Hypothalamus (tissue), 51 donors: ENCODE results near the gene ATRNL1.
"Not testable (repeated sequence)": the region's sequence is repeated elsewhere in the genome, so short reads cannot be mapped to it uniquely, and the experiment has no call there.

Source experiments
- DNase-seq, 51 donors: peaks; one replicate each; lab custom pipeline; 2025; lab: John Stamatoyannopoulos, UW

The ATRNL1 gene

DNA sequence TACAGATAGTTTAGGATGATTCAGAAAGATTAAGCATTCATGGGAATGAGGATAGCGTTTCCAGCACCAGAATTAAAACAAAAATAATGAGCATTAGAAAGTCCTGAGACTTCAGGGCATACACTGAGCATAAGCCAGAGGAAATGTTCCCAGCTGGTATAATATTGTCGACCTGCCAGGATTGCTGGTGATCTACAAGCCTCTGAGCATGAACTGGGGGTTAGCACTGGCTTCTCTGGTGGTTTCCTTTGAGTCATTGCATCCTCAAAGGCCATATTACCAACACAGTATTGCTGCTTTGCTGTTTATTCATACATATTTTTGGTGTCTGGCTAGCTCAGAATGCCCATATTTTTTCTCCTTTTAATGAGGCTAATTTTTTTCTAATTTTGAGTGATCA, 10.7 kb upstream of the ATRNL1 start:
- no peak for DNase-seq

- DNase-seq, result no peak
Observed at GRCh38 chr10:115084277-115084850, 8.8 kb upstream of the ATRNL1 start.

DNA sequence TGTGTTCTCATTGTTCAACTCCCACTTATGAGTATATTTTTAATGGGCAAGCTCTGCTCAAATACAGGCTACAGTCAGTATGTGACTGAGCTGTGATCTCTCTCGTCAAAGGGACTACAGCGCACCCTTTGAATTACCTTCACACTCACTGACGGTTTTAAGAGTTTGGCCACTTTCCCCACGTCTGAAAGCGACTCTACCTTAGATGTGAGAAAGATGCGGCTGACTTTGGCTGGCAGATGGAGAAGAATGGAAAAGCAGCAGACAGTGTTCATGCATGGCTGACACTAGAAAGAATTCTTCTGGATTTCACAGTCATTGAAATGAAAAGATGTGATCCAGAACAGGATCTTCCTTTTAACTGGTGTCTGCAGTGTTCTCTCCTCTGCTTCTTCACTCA, 2.0 kb upstream of the ATRNL1 start:
- DNase-seq, result no peak

- peak in 1 of 51 donors; percentile 57 for DNase-seq
Observed at GRCh38 chr10:115092258-115092554, 959 bp upstream of the ATRNL1 start.

GRCh38 chr10:115092555-115093285, 445 bp upstream of the ATRNL1 start:
- peak in 30 of 51 donors; percentile 5 to 73 (median 40) for DNase-seq

GRCh38 chr10:115093776-115094408, 727 bp downstream of the ATRNL1 start:
- DNase-seq, result peak in 12 of 51 donors; percentile 4 to 53 (median 13)

DNA sequence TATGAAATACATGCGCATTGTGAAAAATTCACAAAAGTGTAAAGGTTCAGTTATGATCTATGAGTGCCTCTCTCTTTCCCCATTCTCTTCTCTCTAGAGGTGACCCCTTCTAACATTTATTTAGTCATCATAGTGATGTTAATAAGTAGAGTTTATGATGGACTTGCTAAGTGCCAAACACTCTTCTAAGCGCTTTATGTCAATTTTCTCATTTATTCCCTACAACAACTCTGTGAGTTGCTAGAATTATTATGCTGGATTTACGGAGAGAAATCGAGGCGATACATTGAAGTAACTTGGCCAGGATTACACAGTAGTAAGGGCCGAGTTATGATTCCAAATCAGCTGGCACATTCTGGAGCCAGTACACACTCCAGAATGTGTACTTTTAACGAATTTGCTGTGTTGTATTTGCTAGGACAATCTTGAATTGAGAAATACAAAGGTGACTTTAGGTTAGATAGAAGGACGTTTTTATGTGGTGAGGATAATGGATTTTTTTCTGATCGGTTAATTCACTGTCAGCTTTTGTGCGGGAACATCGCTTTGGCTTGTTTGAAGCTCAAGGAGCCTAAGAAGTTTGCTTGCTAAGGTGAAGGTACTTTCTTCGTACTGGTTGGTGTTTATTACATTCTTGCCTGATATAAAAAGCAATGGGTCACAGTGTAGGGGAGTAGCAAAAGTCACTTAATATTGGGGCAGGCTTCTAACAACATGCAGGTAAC, 1.4 kb downstream of the ATRNL1 start:
- DNase-seq, result no peak

DNA sequence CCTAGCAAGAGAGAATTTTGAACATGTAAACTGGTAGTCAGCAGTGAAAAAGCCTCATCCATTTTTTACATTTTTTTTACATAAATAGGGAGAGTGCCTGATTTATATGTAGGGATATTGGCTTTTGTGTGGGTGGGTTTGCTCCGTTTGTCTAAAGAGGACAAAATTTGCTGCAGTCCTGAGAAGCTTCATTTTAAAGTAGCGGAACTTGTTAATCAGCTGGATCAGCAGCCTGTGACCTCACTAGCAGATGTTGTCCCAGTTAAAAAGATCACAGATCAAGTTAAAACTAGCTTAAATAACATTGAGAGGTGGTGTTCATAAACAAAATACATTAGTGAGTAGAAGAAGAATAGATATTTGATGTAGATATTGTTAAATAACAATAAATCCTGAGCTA, 2.6 kb downstream of the ATRNL1 start:
- no peak for DNase-seq

DNA sequence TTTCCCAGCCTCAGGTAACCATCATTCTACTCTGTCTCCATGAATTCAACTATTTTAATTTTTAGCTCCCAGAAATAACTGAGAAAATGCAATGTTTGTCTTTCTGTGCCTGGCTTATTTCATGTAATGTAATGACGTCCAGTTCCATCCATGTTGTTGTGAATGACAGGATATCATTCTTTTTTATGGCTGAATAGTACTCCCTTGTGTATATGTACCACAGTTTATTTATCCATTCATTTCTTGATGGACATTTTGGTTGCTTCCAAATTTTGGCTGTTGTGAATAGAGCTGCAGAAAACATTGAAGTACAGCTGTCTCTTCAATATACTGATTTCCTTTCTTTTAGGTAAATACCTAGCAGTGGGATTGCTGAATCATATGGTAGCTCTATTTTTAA, 10.5 kb downstream of the ATRNL1 start:
- no peak for DNase-seq

DNA sequence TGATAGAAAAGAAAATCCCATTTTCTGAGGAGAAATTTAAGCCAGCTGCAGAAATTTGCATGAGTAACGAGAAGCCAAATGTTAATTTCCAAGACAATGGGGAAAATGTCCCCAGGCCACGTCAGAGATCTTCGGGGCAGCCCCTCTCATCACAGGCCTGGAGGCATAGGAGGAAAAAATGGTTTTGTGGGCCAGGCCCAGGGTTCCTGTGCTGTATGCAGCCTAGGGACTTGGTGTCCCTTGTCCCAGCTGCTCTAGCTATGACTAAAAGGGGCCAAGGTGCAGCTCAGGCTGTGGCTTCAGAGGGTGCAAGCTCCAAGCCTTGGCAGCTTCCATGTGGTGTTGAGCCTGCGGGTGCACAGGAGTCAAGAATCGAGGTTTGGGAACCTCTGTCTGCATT, 12.2 kb downstream of the ATRNL1 start:
- not testable (repeated sequence) for DNase-seq

DNA sequence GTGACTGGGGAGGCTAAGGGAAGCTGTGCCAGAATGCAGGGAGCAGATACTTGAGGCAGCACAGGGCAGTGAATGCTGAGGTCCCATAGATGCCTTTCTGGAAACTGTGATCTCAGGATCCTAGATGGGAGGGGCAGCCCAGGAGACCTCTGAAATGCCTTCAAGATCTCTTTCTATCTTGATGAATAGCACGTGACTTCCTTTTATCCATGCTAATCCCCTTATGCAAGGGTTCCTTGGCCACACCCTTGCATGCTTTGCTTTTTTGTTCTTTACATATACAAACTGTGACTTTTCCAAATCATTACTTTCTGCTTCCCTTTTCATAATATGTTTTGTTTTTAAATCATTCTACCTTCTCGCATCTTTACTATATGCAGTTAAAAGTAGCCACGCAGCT, 14.7 kb downstream of the ATRNL1 start:
- DNase-seq, result no peak

DNA sequence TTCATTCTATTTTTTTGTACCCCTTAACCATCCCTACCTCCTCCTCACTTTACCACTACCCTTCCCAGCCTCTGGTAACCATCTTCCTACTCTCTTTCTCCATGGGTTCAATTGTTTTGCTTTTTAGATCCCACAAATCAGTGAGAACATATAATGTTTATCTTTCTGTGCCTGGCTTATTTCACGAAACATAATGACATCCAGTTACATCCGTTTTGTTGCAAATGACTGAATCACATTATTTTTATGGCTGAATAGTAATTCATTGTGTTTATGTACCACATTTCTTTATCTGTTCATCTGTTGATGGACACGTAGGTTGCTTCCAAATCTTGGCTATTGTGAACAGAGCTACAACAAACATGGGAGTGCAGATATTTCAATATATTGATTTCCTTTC, 24.1 kb downstream of the ATRNL1 start:
- DNase-seq, result no peak

GRCh38 chr10:115118346-115118745, 25.2 kb downstream of the ATRNL1 start:
- no peak for DNase-seq

GRCh38 chr10:115125505-115125904, 32.3 kb downstream of the ATRNL1 start:
- no peak for DNase-seq

- DNase-seq, result no peak
Observed at GRCh38 chr10:115129752-115130151, 36.6 kb downstream of the ATRNL1 start.

- DNase-seq, result no peak
Observed at GRCh38 chr10:115136616-115137015, 43.5 kb downstream of the ATRNL1 start.

DNA sequence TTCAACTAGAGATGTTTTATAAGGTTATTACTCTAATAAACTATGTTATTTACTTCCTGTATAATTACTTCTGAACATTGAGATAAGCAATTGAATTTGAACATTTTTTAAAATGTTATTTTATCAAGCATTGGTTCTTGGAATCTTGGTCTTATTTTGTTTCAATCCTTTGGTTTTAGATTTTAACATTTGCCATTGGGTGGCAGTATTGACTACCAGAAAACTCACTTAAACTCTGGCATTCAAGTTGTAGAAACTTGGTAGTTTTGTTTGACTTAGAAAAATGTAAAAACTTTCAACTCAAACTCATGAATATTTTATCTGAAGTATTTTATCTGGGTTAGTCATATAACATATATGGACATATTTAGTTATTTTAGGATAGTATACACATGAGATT, 48.1 kb downstream of the ATRNL1 start:
- no peak for DNase-seq

- no peak for DNase-seq
Observed at GRCh38 chr10:115157357-115157756, 64.2 kb downstream of the ATRNL1 start.

GRCh38 chr10:115163129-115163528, 70.0 kb downstream of the ATRNL1 start:
- DNase-seq, result no peak

DNA sequence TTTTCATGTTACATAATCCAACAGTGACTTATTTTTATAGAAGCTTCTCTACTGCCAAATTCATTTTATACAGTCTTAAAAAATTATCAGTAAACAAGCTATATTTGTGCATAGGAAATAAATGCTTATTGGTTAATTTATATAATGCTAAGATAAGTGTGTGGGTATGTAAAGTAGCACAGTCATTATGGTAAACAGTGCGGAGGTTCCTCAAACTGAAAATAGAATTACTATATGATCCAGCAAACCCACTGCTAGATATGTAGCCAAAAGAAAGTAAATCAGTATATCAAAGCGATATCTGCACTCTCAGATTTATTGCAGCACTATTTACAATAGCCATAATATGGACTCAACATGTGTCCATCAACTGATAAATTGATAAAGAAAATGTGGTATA, 71.1 kb downstream of the ATRNL1 start:
- DNase-seq, result no peak

DNA sequence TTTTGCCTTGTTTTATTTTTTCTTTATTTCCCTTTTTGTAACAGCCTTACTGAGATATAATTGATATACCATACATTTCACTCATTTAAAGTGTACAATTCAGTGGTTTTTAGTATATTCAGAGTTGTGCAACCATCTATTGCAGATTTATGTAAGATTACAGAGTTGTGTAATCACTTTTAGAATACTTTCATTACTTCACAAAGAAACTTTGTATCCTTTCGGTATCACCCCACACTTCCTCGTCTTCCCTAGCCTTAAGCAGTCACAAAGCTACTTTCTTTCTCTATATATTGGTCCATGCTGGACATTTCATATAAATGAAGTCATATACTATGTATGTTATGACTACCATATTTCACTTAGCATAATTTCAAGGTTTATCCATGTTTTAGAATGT, 74.6 kb downstream of the ATRNL1 start:
- DNase-seq, result no peak
